ENCODE results near the gene PIP4K2A.

DNA sequence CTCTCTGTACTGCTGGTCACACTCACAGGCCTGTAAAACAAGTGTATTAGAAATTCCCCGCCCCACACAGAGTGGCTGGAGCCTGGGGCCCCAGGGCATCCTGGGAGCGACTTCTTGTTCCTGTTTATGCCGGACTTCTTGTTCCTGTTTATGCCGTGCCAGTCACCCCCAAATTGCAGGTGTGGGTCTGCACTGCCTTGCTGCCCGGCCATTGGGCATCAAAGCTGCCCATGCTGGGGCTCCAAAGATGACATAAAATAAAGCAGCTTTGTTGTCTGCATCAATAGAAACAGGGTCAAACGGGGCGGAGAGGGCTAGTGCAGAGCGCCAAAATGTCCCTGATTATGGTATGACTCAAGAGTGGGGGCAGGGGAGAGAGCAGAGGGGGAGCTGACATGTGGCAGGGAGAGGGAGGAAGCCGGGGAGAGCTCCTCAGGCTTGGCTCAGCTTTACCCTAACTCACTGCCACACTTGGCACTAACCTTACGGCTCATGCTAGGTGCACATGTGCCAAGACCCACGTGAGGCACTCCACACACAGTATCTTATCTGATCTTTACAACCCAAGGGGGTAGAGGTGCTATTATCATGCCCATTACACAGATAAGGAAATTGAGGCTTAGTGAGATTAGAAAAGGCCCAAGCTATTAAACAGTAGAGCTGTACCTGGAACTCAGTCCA lies 98.4 kb downstream of the PIP4K2A start:
- TF ChIP-seq, protein P1, sequence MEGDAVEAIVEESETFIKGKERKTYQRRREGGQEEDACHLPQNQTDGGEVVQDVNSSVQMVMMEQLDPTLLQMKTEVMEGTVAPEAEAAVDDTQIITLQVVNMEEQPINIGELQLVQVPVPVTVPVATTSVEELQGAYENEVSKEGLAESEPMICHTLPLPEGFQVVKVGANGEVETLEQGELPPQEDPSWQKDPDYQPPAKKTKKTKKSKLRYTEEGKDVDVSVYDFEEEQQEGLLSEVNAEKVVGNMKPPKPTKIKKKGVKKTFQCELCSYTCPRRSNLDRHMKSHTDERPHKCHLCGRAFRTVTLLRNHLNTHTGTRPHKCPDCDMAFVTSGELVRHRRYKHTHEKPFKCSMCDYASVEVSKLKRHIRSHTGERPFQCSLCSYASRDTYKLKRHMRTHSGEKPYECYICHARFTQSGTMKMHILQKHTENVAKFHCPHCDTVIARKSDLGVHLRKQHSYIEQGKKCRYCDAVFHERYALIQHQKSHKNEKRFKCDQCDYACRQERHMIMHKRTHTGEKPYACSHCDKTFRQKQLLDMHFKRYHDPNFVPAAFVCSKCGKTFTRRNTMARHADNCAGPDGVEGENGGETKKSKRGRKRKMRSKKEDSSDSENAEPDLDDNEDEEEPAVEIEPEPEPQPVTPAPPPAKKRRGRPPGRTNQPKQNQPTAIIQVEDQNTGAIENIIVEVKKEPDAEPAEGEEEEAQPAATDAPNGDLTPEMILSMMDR (IDR thresholded peaks at IDR 0.05), result no peak
- TF ChIP-seq POLR2A (IDR thresholded peaks at IDR 0.05), result no peak
